H1 (cell line): ENCODE results near the gene SAMM50. TPM values are rescaled to one million over a fixed set of nuclear protein-coding genes. Genes with fewer than 3 reads are reported as not detected.

Experiments
- EP300 ChIP-seq, 2 experiments: IDR thresholded peaks; 1 replicate in 1 of 2; 2 replicates in 1 of 2; pipeline ENCODE4 v1.6.1; 2011 to 2012; ENCODE audit warnings: low read depth in 2 of 2, low read length in 2 of 2, mild to moderate bottlenecking in 2 of 2, borderline replicate concordance in 1 of 2, inconsistent platforms in 1 of 2, moderate library complexity in 1 of 2
- FOSL1 ChIP-seq: IDR thresholded peaks from 2 replicates; pipeline ENCODE4 v1.6.1; 2011; ENCODE audit warnings: mild to moderate bottlenecking, low read depth, low read length, moderate library complexity; ENCODE audit not compliant: insufficient read depth
- HDAC2 ChIP-seq, 2 experiments: fragments of 300-600 bp in 1 of 2; sonication (generic) in 1 of 2; IDR thresholded peaks; 2 replicates each; pipeline ENCODE4 v1.6.1; 2011 to 2012; ENCODE audit warnings: low read depth in 2 of 2, low read length in 2 of 2, mild to moderate bottlenecking in 2 of 2, moderate library complexity in 2 of 2, borderline replicate concordance in 1 of 2, inconsistent platforms in 1 of 2
- KDM1A ChIP-seq: fragments of 200-600, 300-600 bp; sonication (generic); IDR thresholded peaks from 2 replicates; pipeline ENCODE4 v1.7.1; 2016; ENCODE audit warnings: mild to moderate bottlenecking, low read length, borderline replicate concordance
- SRF ChIP-seq: IDR thresholded peaks from 2 replicates; pipeline ENCODE4 v1.6.1; 2011; ENCODE audit warnings: mild to moderate bottlenecking, low read depth, low read length, moderate library complexity
- polyA plus RNA-seq, 7 experiments: library from polyadenylated mRNA; depleted of rRNA in 3 of 7; stranded (reverse) in 5 of 7; unstranded in 2 of 7; fragments of >200 nt in 5 of 7; fragments of 200-250 nt in 2 of 7; gene quantifications; 1 replicate in 5 of 7; 2 replicates in 1 of 7; 4 replicates in 1 of 7; pipeline versions ENCODE4 v1.2.1 to v1.2.3, GENCODE V29; 2011 to 2013; ENCODE audit warnings: missing spikeins in 2 of 7, mixed read lengths in 2 of 7
- total RNA-seq: library from RNA; stranded (reverse); fragmentation: NEBNext Ultra II Directional; extraction: Animal tissue kit (Norgen Biotek cat#: 25700); gene quantifications from 2 replicates; pipeline ENCODE4 v1.2.1, GENCODE V29; 2021
- TF ChIP-seq, protein P1 (sequence below): fragments of 300-600 bp; sonication (generic); IDR thresholded peaks from 2 replicates; pipeline ENCODE4 v1.7.1; 2012; ENCODE audit warnings: low read length, moderate library complexity, mild to moderate bottlenecking, inconsistent platforms; ENCODE audit not compliant: insufficient replicate concordance
- TF ChIP-seq, protein P2 (sequence below): IDR thresholded peaks from 2 replicates; pipeline ENCODE4 v1.6.1; 2012; ENCODE audit warnings: inconsistent platforms

The SAMM50 gene
- total and polyA plus RNA-seq, 2 of the 8 experiments (the other 6 are each of a cell fraction or from before 2014, with no cell fraction given): 45.4 to 70.3 TPM

DNA sequence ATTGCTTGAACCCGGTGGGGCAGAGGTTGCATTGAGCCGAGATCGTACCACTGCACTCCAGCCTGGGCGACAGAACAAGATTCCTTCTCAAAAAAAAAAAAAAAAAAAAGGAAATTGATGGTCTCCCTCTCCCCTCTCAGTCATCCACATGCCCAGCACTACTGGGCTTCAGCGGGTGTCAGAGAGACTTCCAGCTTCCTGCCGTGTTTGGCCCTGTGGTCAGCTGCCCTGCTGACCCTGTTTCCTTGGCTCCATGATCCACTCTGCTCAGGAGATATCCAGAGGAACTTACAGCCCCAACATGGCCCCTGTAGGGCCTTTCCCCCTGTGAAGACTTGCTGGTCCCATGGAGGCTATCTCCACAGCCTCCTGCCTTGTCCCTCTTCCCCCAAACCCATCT is 37.7 kb upstream of the SAMM50 start (continued):
- TF ChIP-seq, protein P1, sequence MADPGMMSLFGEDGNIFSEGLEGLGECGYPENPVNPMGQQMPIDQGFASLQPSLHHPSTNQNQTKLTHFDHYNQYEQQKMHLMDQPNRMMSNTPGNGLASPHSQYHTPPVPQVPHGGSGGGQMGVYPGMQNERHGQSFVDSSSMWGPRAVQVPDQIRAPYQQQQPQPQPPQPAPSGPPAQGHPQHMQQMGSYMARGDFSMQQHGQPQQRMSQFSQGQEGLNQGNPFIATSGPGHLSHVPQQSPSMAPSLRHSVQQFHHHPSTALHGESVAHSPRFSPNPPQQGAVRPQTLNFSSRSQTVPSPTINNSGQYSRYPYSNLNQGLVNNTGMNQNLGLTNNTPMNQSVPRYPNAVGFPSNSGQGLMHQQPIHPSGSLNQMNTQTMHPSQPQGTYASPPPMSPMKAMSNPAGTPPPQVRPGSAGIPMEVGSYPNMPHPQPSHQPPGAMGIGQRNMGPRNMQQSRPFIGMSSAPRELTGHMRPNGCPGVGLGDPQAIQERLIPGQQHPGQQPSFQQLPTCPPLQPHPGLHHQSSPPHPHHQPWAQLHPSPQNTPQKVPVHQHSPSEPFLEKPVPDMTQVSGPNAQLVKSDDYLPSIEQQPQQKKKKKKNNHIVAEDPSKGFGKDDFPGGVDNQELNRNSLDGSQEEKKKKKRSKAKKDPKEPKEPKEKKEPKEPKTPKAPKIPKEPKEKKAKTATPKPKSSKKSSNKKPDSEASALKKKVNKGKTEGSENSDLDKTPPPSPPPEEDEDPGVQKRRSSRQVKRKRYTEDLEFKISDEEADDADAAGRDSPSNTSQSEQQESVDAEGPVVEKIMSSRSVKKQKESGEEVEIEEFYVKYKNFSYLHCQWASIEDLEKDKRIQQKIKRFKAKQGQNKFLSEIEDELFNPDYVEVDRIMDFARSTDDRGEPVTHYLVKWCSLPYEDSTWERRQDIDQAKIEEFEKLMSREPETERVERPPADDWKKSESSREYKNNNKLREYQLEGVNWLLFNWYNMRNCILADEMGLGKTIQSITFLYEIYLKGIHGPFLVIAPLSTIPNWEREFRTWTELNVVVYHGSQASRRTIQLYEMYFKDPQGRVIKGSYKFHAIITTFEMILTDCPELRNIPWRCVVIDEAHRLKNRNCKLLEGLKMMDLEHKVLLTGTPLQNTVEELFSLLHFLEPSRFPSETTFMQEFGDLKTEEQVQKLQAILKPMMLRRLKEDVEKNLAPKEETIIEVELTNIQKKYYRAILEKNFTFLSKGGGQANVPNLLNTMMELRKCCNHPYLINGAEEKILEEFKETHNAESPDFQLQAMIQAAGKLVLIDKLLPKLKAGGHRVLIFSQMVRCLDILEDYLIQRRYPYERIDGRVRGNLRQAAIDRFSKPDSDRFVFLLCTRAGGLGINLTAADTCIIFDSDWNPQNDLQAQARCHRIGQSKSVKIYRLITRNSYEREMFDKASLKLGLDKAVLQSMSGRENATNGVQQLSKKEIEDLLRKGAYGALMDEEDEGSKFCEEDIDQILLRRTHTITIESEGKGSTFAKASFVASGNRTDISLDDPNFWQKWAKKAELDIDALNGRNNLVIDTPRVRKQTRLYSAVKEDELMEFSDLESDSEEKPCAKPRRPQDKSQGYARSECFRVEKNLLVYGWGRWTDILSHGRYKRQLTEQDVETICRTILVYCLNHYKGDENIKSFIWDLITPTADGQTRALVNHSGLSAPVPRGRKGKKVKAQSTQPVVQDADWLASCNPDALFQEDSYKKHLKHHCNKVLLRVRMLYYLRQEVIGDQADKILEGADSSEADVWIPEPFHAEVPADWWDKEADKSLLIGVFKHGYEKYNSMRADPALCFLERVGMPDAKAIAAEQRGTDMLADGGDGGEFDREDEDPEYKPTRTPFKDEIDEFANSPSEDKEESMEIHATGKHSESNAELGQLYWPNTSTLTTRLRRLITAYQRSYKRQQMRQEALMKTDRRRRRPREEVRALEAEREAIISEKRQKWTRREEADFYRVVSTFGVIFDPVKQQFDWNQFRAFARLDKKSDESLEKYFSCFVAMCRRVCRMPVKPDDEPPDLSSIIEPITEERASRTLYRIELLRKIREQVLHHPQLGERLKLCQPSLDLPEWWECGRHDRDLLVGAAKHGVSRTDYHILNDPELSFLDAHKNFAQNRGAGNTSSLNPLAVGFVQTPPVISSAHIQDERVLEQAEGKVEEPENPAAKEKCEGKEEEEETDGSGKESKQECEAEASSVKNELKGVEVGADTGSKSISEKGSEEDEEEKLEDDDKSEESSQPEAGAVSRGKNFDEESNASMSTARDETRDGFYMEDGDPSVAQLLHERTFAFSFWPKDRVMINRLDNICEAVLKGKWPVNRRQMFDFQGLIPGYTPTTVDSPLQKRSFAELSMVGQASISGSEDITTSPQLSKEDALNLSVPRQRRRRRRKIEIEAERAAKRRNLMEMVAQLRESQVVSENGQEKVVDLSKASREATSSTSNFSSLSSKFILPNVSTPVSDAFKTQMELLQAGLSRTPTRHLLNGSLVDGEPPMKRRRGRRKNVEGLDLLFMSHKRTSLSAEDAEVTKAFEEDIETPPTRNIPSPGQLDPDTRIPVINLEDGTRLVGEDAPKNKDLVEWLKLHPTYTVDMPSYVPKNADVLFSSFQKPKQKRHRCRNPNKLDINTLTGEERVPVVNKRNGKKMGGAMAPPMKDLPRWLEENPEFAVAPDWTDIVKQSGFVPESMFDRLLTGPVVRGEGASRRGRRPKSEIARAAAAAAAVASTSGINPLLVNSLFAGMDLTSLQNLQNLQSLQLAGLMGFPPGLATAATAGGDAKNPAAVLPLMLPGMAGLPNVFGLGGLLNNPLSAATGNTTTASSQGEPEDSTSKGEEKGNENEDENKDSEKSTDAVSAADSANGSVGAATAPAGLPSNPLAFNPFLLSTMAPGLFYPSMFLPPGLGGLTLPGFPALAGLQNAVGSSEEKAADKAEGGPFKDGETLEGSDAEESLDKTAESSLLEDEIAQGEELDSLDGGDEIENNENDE: no peak
- TF ChIP-seq HDAC2 (IDR thresholded peaks at IDR 0.05; ENCODE audit: borderline replicate concordance in 1 of 2, low read depth in 2 of 2, low read length in 2 of 2): no peak
- no peak for TF ChIP-seq FOSL1
- no peak for TF ChIP-seq SRF
- TF ChIP-seq KDM1A: no peak
- TF ChIP-seq, protein P2, sequence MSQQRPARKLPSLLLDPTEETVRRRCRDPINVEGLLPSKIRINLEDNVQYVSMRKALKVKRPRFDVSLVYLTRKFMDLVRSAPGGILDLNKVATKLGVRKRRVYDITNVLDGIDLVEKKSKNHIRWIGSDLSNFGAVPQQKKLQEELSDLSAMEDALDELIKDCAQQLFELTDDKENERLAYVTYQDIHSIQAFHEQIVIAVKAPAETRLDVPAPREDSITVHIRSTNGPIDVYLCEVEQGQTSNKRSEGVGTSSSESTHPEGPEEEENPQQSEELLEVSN: no peak
- no peak for TF ChIP-seq EP300 (IDR thresholded peaks at IDR 0.05; ENCODE audit: borderline replicate concordance in 1 of 2, low read depth in 2 of 2, low read length in 2 of 2)
